Measurements from ENCODE around the gene CAD. TPM values are rescaled to one million over a fixed set of nuclear protein-coding genes. Genes with fewer than 3 reads are reported as not detected.

Gene CAD
- polyA plus RNA-seq, 2 of the 4 experiments (the other 2 are of a cell fraction): 50.5 to 69.3 TPM

DNA sequence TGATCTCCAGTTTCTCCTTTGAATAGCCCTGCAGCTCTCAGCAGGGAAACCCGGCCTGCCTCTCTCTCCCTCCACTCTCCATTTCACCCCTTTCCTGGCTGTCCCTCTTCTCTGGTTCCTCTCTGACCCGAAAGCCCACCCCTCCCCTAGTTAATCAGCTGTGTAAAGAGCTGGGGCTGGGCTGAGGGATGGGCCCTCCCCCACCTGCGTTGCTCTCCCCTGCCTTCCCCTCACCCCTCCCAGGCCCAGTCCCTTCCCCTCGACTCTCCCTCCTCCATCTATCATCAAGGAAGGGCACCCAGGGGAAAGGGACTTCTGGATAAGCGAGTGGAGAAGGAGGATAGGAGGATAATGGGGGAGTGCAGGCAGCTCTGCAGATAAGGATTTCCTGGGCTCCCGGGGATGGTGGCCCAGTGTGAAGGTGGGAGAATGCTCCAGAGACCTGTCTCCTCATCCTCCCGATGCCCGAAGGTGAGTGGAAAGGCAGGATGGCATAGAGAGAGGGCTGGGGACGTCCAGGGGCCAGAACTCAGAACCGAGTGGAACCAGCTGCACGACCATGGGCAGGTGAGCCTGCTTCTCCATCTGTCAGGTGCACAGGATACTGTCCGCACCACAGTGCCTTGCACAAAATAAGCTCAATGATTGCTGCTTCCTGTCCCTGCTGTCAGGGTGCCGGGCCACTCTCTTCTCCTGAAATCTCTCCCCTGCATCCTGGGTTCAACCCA, 33.6 kb downstream of the CAD start:
- H3K9me3 ChIP-seq: no peaks in the 10 kb centered on the region
- peak overlapping the region; percentile 11 to 62; a peak in 3 of 6 replicates for H3K27ac ChIP-seq
- FAIRE-seq (no peak), ATAC-seq (no peak), DNase-seq (ENCODE audit: low read depth in 1 of 2, low spot score in 1 of 2) (no peak)
- H3K4me2 ChIP-seq: 0 out of 3 replicates have a peak overlapping the region, but pooled peaks have one; percentile 24
- H3K4me1 ChIP-seq: peaks cover 18% of the 10 kb centered on the region
- no peak overlapping the region for H3K4me3 ChIP-seq
- TF ChIP-seq POLR2A (IDR thresholded peaks at IDR 0.05; ENCODE audit: low read length) (no peak), HOXA7 (CRISPR knock-in tag; IDR thresholded peaks at IDR 0.05) (no peak), ZNF302 (CRISPR knock-in tag; IDR thresholded peaks at IDR 0.05) (no peak), USF2 (IDR thresholded peaks at IDR 0.05) (no peak), ESRRA (IDR thresholded peaks at IDR 0.05; ENCODE audit: borderline replicate concordance, low read length) (no peak), RAD21 (conservative IDR thresholded peaks at IDR 0.05 in 1 of 2, IDR thresholded peaks at IDR 0.05 in 1 of 2) (no peak), HEYL (CRISPR knock-in tag; IDR thresholded peaks at IDR 0.05) (no peak), KDM5A (IDR thresholded peaks at IDR 0.05) (no peak), SMC3 (IDR thresholded peaks at IDR 0.05) (no peak), FOSB (CRISPR knock-in tag; IDR thresholded peaks at IDR 0.05) (no peak), GATA3 (IDR thresholded peaks at IDR 0.05; ENCODE audit: borderline replicate concordance) (no peak), NR3C1 (IDR thresholded peaks at IDR 0.05) (no peak), RARB (CRISPR knock-in tag; IDR thresholded peaks at IDR 0.05) (no peak), TP53 (CRISPR knock-in tag; IDR thresholded peaks at IDR 0.05) (no peak), TFCP2L1 (CRISPR knock-in tag; IDR thresholded peaks at IDR 0.05) (no peak), ZFP36 (IDR thresholded peaks at IDR 0.05; ENCODE audit: borderline replicate concordance, partially characterized antibody) (no peak)
- TF ChIP-seq, protein P1, sequence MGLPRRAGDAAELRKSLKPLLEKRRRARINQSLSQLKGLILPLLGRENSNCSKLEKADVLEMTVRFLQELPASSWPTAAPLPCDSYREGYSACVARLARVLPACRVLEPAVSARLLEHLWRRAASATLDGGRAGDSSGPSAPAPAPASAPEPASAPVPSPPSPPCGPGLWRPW (IDR thresholded peaks at IDR 0.05): no peak
- TF ChIP-seq, protein P2, sequence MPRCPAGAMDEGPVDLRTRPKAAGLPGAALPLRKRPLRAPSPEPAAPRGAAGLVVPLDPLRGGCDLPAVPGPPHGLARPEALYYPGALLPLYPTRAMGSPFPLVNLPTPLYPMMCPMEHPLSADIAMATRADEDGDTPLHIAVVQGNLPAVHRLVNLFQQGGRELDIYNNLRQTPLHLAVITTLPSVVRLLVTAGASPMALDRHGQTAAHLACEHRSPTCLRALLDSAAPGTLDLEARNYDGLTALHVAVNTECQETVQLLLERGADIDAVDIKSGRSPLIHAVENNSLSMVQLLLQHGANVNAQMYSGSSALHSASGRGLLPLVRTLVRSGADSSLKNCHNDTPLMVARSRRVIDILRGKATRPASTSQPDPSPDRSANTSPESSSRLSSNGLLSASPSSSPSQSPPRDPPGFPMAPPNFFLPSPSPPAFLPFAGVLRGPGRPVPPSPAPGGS (IDR thresholded peaks at IDR 0.05): no peak
- WGBS (ENCODE audit: missing lambda C conversion rate): 77% methylated on average over 12 of the region's 13 CpGs
- ChIA-PET POLR2A (interaction anchor here (0.6 kb wide), 1 partner anchor 28 kb away, joined by 3 read pairs; no protein-coding TSS in a partner anchor), CTCF (interaction anchor here (0.5 to 16.3 kb wide), 22 partner anchors 10 to 166 kb away, joined by 3 to 205 read pairs (median 4); partner anchors contain the start of genes DNAJC5G, SLC30A3 and TRIM54)

- Histone ChIP-seq H3K27ac (no peak overlapping the region), H3K4me2 (no peak overlapping the region), H3K9me3 (no peaks in the 10 kb centered on the region), H3K4me1 (peaks cover 22% of the 10 kb centered on the region), H3K4me3 (no peak overlapping the region)
- CTCF ChIA-PET: interaction anchor here (0.5 to 16.3 kb wide), 11 partner anchors 13 to 165 kb away, joined by 3 to 205 read pairs (median 5); partner anchors contain the start of genes DNAJC5G and TRIM54
- no peak for TF ChIP-seq SREBF2 (IDR thresholded peaks at IDR 0.05)
- TF ChIP-seq POLR2AphosphoS2 (conservative IDR thresholded peaks at IDR 0.05; ENCODE audit: low read length): no peak
- TF ChIP-seq MAFK (IDR thresholded peaks at IDR 0.05; ENCODE audit: partially characterized antibody): no peak
- FAIRE-seq (no peak), ATAC-seq (no peak), DNase-seq (ENCODE audit: low read depth in 1 of 2, low spot score in 1 of 2) (no peak)
- WGBS (ENCODE audit: missing lambda C conversion rate): 79% methylated on average over 12 of the region's 13 CpGs
- POLR2A ChIA-PET: no interaction called here
These were observed 34.6 kb downstream of the CAD start for GRCh38 chr2:27251766-27252165.

DNA sequence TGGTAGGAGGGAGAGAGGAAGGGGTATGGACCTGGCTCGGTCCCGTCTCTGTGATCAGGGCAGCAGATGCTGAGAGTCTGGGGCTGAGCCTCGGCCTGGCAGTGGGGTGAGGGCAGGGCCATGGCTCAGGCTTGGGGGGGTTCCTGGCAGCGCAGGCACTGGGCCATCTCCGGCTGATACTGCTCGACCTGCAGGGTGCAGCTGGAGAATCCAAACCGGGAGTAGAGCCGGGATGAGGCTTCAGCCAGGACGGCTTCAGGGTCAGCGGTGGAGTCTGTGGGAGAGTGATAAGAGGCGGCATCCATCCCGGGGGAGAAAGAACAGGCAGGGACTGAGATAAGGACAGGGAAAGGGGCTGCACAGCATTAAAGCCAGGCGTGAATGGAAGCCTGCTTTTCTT, 38.0 kb downstream of the CAD start:
- no peak for TF ChIP-seq CEBPB (IDR thresholded peaks at IDR 0.05)
- no peak for TF ChIP-seq MAZ (IDR thresholded peaks at IDR 0.05; ENCODE audit: borderline replicate concordance, low read depth, low read length)
- TF ChIP-seq ZSCAN20 (CRISPR knock-in tag; IDR thresholded peaks at IDR 0.05): no peak
- TF ChIP-seq CHD2 (IDR thresholded peaks at IDR 0.05; ENCODE audit: low read length, partially characterized antibody): no peak
- TF ChIP-seq NFE2L2 (conservative IDR thresholded peaks at IDR 0.05; ENCODE audit: low read length): no peak
- no peak for TF ChIP-seq MAX (IDR thresholded peaks at IDR 0.05)
- 63% methylated on average over 13 of the region's 13 CpGs for WGBS (ENCODE audit: missing lambda C conversion rate)
- Histone ChIP-seq H3K4me3 (no peak overlapping the region), H3K4me2 (no peak overlapping the region), H3K4me1 (peaks cover 10% of the 10 kb centered on the region), H3K9me3 (no peaks in the 10 kb centered on the region), H3K27ac (no peak overlapping the region)
- FAIRE-seq (no peak), DNase-seq (ENCODE audit: low read depth in 1 of 2, low spot score in 1 of 2) (no peak), ATAC-seq (peak; percentile 5 to 14; a peak in 3 of 6 replicates)
- POLR2A ChIA-PET: no interaction called here
- CTCF ChIA-PET: interaction anchor here (4.4 to 16.3 kb wide), 2 partner anchors 10 to 25 kb away, joined by 27 to 205 read pairs; partner anchors contain the start of genes DNAJC5G and TRIM54

Measured in A549 (cell line).